Mesenteric fat pad (tissue), 1 donor: ENCODE measurements around the gene HOXB3. TPM values are rescaled to one million over a fixed set of nuclear protein-coding genes. Genes with fewer than 3 reads are reported as not detected.

ENCODE experiments used
- DNase-seq: peaks from one replicate; pipeline ENCODE4 v3.0.0-alpha.2; 2020; ENCODE audit warnings: low spot score
- total RNA-seq: library from RNA; stranded (reverse); fragmentation: NEBNext Ultra II Directional; extraction: Animal tissue kit (Norgen Biotek cat#: 25700); gene quantifications from one replicate; pipeline ENCODE4 v1.2.1, GENCODE V29; 2021
- donor health status: DM: yes; HTN: yes; CAD: no.

Gene HOXB3
- total RNA-seq, 1 donor from 2014 or later: 12.6 TPM

- no peak for DNase-seq
Measured at GRCh38 chr17:48613862-48614694, 24.0 kb upstream of the HOXB3 start.

DNA sequence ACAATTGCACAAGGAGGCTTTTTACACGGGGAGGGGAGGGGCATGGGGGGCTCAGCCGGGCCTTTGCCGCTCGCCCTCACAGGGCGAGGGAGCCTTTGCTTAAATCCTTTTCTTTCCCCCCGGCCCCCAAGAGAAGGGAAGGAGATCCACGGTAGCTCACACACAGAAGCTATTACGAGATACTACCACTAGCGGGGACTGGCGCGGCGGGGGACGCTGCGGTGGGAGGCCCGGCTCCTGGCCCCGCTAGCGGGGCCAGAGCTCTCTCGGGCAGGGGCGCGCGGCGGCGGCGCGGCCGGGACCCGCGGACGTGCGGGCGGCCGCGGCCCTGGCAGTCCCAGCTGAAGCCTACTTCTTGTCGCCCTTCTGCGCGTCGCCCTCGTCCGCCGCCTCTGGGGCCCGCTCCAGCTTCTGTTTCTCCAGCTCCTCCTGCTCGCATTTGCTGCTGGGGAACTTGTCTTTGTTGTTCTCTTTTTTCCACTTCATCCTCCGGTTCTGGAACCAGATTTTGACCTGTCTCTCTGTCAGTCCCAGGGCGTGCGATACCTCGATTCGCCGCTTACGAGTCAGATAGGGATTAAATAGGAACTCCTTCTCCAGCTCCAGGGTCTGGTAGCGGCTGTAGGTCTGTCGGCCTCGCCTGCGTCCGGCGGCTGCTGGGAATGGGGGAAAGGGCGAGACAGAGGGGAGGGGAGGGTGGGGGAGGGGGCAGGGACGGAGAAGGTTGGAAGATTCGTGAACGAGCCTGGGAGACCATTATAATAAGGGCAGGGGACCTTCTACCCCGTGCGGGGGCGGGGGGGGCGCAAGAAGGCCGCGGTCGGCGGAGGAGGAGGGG is 23.0 kb upstream of the HOXB3 start:
- DNase-seq: no peak

DNA sequence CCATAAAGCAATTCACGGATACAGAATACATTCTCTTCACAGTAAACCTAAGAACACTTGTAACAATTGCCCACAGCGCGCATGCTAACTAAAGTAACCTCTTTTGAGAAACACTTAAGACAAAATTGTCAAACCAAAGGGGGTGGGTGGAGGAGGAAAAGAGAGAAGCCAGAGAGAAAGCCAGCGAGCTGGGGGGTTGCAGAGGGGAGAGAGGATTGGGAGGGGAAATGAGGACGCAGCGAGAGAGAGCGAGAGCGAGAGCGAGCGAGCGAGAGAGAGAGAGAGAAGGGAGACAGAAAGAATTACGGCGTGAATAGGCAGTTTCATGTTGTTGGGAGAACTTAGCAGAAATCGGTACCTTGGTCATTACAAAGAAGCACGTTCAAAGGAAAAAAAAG is 22.4 kb upstream of the HOXB3 start:
- DNase-seq: no peak

GRCh38 chr17:48611681-48612455 is 21.8 kb upstream of the HOXB3 start:
- no peak for DNase-seq

DNA sequence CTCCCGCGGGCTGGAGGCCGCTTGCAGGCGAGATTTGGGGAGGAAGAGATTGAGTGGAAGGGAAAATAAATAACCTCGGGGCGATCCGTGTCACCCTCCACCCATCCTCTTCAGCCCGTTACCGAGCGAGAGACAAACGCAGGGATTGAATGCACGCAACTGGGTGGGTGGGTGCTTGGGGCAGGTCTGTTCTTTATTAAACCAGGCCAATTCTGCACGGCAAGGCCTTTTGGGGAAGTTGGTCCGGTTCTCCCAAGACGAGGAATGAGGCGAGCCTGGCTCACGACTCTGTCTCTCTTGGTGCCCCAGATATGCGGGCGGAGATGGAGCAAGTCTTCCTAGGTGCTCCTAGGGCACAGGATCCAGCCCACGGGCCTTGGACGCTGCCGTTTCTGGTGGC is 21.2 kb upstream of the HOXB3 start:
- DNase-seq: no peak

GRCh38 chr17:48610282-48611211 is 20.5 kb upstream of the HOXB3 start, which contains the start of gene HOXB7:
TSS of gene HOXB7 (minus strand) at chr17:48611017. CDS start at chr17:48610918, 99 bp downstream.
- no peak for DNase-seq

DNA sequence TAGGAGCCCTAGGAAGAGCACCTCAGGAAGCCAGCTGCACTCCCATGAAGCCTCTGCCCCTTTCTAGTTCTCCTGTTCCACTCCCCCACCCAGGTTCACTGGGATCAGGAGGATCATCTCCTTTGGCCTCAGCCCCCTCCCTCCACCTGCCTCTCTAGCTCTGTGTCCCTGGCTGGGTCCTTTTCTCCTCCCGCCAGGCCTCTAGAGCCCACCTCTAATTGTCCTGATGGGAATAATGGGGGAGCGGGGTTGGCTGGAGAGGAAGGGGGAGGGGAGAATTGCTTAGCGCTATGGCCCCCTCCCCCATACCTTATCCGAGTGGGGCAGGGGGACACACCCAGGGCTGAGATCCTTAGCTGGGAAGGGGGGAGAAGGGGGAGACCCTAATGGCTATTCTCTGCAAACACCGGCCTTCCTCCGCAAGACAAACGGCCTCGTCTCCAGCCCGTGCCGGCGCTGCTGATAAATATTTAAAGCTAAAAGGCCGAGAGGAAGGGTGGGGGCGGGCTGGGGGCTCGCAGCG is 19.8 kb upstream of the HOXB3 start:
- no peak for DNase-seq

GRCh38 chr17:48609033-48609432 is 19.0 kb upstream of the HOXB3 start:
- no peak for DNase-seq

DNA sequence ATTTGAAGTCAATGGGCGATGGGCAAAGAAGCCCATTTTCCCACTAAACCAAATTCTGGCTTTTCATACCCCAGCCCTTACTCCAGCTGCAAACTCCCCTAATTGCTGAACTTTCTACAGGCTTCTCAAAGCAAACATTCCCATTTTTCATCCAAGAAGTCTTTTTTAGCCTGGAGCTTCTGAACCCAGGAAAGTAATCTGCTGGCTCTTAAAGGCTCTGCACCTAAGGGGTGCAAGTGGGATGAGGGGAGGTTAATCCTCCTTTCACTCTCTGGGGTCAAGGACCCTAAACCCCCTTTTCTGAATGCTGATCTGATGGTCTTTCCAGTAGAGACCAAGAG is 18.4 kb upstream of the HOXB3 start:
- DNase-seq: no peak

DNA sequence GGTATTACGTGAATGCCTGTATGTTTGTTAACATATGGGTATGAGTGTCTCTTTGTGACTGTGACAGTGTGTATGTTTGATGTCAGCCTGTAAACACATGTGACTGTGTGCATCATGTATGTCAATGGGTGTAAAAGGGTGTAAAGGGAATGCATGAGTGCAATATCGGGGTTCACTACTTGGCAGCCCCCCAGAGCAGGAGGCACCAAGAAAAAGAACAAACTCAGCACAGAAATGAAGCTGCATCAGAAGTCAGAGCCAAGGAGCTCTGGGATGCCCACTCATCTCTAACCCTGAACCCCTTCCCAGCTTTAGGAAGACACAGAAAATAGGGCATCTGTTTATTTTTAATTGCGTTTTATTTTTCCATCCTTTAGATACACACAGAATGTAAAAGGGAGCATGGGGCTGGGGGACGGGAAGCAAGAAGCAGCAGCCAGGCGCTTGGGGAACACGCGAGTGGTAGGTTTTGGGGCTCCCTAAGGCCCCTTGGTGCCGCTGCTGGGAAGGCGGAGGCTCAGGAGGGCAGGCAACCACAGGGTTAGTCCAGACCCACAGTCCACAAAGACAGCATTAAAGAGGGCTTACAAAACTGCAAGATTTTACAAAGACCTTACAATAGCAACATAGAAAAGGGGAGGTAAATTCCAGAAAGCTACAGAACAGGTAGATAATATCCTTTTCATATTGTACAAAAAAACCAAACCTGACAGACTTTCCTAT is 17.0 kb upstream of the HOXB3 start:
- DNase-seq: no peak

- DNase-seq: no peak
Measured at GRCh38 chr17:48605991-48606891, 16.2 kb upstream of the HOXB3 start.

DNA sequence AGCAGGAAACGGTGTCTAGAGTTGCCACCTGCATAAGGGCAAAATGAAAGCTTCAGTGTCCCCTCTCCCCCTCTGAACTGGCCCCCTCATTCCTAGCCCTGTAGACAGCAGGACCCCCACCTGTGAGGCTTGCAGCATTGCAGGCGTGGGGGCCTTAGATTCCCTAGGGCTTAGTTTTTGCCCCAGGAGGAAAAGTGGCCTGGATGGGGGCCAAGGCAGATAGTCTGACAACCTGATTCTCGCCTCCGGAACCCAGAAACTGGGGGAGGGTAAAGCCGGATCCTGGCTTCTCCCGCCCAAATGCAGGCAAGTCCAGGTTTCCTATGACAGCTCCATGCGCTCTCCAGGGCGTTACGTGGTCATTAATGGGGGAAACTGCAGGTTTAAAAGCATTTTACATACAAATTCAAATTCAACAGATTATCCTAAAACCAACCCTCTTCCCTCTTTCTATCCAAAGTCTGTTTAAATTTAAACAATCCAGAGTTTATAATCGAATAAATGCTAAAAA is 15.4 kb upstream of the HOXB3 start:
- no peak for DNase-seq

- DNase-seq: no peak
Measured at GRCh38 chr17:48604770-48605329, 14.8 kb upstream of the HOXB3 start, which contains the start of gene HOXB6. TSS of gene HOXB6 (minus strand) at chr17:48604986. CDS start at chr17:48598150, 6,836 bp downstream.

DNA sequence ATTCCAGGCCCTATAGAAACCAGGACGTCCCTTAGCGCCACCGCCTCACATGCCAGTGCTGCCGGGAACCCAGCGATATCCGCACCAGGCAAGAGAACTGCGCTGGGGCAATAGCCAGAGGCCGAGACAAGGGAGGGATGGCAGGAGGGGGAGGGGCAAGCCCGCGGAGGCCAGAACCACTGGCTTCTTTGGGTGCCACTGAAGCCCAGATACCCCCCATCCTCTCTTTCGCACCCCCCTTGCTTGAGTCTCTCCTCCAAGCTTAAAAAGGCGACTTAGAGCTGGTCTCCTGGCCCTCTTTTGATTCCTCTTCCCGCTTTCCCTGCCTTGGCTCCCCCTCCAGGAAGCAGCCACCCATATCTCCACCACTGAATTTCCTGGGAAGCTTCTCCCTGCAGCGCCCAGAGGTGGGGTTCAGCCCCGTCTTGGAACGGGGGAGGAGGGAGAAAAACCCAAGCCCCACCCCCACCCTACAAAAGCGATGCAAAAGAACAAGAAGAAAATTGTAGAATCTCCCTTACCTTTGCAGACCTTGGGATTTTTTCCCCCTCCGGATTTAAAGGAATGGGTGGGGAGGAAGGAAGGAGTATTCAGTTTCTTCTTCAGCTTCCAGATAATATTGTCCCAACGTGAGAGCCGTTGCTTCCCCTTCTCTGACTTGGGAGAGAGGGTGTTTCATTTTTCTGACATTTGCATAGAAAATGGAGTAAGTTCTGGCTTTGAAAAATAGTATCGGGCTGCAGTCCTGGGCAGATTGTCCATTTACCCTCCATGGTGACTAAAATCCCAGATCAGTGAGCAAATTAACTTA is 14.1 kb upstream of the HOXB3 start:
- peak; percentile 89 for DNase-seq

GRCh38 chr17:48601539-48602425 is 11.7 kb upstream of the HOXB3 start:
- no peak for DNase-seq

GRCh38 chr17:48601207-48601538 is 11.1 kb upstream of the HOXB3 start:
- DNase-seq: no peak
